Activated CD4-positive, alpha-beta T cell treated with anti-CD3 and anti-CD28 coated beads, Interleukin-2, amount 50 U/mL, for 48 hours (primary cell): ENCODE data around the gene NHEJ1.

Source experiments
- DNase-seq, 2 experiments: peaks; one replicate each; pipeline ENCODE4 v3.0.0-alpha.2; 2020

NHEJ1 gene

DNA sequence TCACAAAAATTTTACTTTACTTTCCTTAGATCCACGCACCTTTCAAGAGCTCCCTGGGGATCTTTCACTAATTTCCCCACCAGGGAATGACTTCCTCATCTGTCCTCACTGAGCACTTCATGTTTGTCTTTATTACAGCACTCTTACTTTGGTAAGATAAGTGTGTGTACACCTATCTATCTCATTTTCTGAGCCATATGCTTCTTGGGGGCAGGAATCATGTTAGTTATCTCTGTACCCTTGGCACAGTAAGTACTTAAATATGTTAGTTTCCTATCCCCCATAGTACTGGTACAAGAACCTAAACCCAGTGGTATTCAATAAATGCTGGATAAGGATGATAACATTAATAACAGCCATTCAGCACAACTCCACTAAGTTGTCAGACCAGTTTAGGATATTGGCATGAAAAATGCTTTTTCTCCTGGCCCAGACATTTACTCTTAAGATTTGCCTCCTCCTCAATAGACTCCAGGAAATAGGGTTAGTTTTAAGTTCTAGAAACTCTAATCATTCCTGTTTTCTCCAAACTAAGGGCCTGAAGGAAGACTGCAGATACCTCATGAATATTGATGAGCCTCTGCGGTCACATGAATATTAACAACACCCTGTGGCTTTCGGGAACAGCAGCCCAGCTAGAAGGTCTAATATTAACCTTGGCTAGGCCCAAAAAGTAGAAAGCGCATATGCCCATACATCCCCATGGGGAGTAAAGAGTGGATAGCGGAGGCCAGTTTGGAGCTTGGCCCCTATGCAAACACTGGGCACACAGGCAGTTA lies 38.2 kb downstream of the NHEJ1 start:
- no peak for DNase-seq

DNA sequence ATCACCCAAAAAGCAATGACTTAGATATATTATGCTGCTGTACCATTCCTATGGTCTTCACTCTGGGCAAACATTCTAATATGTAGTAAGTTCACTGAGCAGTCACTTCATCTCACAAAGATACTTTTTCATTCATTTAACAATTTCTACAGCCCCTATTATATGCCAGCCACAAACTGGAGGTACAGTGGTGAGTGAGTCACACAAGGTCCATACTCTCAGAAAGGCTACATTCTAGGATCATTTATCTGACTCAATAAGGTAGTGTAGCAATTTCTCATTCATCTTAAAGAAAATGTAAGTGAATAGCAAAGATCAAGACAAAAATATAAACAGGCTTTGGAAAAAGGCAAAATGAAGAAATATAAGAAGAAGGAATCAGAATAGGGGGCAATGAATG lies 40.5 kb downstream of the NHEJ1 start:
- no peak for DNase-seq

DNA sequence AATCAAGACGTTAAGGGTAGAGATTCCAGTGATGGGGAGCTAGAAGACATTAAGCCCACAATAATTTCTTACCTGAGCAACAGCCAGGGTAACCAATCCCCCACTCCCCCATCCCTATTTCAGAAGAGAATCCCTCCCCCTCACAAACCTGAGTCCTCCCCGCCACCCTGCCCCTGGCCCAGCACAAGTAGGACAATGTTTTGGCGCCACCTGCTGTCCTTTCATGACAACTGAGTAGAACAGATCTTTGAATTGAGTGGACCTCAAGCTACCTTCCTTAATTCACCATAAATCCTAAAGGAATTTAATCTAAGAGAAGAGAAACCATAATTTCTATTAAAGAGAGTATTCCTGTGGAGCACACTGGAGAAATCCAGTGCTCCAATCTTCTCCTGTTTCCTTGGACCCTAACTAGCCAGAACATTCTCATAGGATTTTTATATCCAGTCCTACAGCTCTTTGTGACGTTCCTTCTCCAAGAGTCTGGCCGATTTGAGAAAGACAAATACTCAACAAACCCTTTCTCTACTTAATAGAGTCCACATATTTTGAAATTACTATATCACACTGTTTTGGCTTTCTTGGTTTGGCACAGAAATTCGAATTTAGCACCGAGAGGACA lies 41.1 kb downstream of the NHEJ1 start:
- DNase-seq, result peak; percentile 72 to 79

DNA sequence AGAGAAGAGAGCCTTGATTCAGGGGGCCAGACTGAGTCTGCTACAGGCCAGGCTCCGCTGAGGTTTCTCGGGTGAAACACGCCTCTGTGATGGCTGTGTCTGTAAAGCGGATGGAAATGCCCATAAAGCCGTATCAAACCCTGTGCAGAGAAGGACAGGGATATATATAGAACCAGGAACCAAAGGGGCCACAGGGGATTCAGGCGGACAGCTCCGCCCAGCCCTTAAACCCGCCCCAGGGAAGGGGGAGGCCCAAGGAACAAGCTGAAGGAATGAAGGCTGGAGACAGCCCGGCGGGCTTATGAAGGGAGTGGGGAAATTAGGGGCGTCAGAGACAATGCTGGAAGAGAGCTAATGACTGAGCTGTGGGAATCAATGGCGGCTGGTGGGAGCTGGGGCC lies 42.1 kb downstream of the NHEJ1 start:
- no peak for DNase-seq

DNA sequence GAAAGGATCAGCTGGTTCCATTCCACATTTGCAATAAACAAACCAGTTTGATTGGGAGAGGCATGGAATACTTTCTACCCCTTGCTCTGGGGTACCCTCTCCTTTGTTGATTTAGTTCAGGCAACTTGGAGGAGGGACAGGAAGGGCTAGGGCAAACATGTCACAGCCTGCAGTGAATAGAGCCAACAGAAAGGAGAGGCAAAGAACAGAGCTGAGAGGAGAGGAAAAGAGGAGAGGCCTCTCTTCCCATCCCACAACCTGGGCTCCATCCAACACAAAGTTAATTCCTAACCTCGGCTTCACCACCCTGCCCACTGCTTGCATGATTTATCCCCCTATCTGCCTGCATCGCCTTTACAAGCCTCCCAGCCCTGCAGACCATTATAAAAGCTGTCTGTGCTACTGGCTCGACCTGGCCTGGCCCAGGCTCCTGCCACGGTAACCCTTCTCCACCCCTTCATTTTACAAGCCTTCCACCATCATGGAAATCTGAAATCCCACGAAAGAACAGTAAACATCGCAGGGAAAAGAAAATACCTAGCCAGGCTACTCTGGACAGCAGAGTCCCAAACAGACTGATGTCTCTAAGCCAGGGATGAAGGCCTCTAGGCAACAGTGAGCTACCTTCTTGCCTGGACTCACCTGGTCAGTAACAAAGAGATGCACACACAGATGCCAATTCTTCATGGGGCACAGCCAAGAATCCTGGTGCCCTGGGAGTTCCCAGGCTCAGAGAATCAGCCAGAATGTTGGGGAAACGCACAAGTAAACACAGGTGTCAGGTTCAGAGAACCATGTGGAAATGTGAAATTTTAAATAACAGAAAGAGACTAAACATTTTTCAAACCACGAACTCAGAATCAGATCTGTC lies 43.6 kb downstream of the NHEJ1 start:
- DNase-seq, result no peak

DNA sequence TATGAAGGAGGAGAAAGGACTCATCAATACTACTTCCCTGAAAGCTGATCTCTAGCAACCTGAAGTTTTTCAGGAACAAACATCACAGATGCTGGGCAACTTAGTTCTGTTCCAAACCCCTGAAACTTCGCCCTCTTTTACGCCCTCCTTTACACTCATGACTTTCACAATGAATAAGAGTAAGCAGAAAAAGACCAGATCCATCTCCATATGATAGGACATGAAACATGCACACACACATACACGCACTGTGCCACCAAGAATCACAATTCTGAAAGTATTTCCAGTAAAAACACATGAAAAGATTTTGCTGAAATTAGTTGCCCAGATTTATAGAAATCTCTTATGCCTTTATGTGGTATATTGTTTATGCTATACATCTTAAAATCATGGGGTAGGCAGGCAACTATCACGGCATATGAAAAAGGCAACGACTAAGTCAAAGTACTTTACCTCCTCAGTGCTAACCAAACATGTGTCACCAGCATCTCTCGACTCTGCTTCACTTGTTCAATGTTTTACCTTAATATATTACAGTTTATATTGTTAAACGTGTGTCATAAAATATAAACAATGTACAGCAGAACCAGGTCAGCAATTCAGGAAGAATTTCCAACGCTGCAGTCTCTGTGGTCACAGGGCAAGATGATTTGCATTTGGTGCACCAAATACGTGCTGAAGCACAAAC lies 47.8 kb downstream of the NHEJ1 start:
- DNase-seq, result no peak

DNA sequence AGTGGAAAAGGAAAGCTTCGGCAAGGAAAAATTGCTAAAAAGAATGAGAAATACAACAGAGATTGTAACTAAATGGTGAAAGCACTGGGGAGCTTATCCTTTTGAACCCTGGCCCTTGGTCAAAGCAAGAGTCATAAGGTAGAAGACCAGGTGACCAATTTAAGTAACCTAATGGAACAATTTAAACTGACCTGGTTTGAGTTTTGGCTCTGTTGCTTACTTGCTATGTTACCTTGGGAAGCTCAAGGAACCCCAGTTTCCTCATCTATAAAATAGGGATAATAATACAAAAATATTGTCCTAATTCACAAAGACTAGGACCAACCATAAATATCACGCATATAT lies 48.6 kb downstream of the NHEJ1 start:
- no peak for DNase-seq

DNA sequence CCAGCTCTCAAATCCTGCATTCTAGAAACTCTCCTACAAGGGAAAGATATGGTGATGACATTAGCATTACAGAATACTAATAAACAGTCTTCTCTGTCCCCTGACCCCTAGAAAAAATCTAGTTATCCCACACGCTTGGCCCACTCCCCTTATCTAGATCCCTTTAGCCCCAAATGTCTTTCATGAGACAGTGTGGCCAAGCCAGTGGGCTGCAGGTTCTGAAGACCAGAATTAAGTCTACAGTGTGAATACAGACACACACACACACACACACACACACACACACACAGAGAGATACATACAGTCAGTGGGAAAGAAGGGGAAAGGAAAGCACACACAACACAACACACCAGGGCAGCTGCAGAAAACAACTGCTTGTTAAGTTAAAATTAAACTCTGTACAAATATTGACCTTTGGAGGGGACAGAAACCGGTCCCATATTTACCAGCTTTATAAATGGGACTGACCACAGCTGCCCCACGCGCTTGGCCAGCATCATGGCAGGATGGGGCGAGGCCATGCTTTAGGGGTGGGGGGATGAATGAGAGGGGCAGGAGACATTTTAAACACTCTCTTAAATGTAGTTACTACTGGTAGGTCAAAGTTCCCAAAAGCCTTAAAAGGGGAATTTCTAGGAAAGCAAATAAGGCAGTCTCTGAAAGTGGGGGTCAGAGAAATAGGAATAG lies 49.1 kb downstream of the NHEJ1 start:
- DNase-seq, result no peak

DNA sequence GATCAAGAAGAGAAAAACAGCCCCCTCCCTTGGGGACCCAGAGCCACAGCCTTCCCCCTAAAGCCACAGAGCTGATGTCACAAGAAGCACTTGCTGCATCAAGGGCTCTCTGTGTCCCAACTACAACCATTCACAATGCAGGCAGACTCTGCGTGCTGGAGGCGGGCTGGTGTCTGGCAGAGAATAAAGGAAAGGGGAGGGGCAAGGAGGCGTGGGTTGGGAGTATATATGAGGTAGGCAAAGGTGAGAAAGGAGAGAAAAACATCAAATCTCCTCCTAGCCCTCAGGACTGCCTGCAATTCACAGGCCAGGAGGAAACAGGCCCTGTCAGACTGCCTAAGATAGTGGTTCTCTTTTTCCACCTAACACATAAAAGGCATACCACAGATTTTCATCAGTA lies 51.1 kb downstream of the NHEJ1 start:
- DNase-seq, result peak; percentile 54 to 65

DNA sequence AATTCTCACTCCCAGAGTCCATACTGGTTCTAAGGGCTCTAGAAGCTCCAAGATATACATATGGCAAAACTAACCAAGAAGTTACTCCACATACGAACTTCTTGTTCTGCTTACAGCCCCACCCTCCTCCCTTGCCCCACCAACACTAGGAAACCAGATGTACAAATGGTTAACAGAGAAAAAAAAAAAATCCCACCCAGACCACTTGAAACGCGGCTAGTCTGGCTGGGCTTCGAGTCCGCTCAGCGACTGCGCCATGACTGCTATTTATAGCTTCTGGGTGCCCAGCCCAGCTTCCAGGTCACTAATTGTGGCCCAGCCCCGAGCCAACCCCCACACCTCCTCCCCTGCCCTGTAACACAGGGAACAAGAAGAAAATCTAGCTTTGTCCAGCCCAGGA lies 52.9 kb downstream of the NHEJ1 start:
- no peak for DNase-seq

DNA sequence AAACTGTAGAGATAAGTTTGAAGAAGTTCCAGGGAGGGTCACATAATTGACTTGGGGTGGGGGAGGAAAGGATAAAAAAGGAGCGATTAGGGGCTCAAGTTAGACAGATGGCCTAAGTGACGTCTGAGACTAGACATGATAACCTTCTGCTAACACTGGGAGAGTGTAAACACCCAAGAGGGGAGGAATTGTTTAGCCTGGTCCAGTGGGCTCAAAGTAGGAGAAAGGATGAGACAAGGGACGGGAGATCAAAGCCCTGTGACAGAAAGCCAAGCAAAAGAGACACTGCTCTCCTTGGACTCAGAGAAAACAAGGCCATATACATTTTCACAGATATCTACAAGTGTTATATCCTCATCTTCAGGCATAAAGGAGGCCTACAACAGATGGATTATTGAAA lies 54.4 kb downstream of the NHEJ1 start:
- DNase-seq, result no peak

DNA sequence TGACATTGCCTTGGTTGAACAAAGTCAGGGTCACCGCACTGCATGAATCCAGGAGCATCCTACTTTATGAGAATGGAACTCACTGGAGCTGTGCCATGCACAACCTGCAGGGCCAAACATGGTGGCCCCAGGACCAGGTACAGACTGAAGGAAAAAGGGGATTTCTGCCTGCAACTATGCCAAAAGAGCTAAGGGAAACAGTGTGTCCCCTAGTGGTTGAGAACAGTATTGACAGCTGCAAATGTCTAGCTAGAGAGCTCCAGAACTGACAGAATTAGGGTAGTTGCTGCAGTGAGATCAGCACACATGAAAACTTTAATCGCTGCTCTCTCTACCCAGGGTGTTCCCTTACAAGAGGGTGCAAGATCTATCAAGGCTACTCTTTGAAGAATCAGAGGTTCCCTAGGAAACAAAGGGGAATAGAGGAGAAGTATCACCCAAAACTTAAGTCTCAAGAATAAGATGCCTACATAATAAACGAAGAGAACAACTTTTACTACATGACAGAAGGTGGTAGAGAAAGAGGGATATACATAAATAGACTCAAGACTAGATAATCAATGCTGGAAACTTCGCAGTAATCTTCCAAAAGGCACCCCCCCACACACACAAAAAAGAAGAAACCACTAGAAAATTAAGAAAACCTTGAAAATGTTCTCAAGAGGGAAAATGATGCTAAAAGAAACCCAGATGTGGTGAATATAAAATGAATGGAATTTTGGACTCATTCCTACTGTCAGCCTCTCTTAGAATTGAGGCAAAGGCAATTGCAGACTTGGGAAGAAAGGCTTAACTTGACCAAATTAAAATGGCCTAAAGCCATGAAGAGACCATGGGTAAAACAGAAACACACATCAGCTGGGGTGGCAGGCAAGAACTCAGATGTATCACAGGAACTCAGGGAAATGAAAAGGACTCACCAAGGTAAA lies 56.2 kb downstream of the NHEJ1 start:
- no peak for DNase-seq

DNA sequence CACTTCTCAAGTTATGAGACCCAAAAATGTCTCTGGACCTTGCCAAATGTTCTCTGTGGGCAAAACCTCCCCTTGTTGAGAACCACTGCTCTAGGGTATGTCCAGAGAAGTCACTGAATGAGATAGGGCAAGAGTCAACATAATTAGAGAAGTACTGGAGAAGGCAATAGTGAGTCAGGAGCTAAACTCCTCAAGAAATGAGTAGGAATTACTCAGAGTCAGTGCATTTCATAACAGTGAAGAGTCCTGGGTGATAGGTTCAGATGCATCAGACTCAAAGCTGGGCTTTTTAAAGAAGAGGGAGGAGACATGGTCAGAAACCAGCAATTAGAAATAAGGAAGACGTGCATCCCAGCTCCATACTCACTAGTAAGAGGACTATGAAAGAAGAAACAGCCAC lies 61.3 kb downstream of the NHEJ1 start:
- DNase-seq, result no peak

DNA sequence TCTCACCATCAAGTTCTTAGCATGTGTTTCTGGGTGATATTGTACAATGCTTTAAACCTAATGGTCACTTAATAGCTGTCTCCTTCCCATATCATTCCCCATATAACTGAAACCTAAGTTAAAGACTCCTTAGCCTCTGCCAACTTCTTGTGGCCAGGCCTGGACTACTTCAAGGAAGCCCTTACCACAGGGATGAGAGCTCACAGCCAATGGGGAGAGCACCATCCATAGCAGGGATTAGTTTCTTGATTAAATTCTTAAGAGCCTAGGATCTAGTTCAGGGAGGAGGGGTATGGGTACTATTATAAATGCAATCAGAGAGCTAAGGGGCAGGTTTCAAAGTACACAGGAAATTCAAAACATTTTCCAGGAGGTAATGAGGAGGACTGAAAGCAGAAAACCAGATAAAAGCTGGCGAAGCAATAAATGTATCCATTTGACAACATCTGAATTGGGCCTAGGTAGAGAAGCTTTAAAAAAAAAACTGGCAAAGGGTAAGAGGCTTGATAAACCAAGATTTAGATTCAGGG lies 65.1 kb downstream of the NHEJ1 start:
- no peak for DNase-seq

DNA sequence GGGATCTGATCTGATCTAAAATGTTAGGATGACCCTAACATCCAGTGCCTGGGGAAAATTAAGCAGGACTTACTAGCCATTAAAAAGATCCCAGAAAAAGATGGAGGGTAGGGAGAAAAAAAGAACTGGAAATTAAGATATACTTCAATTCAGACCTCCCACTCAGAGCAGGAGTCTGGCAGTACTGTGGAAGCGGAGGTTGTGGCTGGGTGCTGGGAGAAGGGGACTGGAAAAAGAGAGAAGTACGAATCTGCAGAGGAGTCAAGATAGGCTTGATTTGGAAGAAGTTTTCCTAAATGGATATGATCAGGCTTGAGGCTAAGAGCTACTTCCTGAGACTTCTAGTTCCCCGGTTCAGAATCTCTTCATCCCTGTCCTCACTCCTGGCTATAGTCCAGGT lies 66.4 kb downstream of the NHEJ1 start:
- DNase-seq, result no peak

DNA sequence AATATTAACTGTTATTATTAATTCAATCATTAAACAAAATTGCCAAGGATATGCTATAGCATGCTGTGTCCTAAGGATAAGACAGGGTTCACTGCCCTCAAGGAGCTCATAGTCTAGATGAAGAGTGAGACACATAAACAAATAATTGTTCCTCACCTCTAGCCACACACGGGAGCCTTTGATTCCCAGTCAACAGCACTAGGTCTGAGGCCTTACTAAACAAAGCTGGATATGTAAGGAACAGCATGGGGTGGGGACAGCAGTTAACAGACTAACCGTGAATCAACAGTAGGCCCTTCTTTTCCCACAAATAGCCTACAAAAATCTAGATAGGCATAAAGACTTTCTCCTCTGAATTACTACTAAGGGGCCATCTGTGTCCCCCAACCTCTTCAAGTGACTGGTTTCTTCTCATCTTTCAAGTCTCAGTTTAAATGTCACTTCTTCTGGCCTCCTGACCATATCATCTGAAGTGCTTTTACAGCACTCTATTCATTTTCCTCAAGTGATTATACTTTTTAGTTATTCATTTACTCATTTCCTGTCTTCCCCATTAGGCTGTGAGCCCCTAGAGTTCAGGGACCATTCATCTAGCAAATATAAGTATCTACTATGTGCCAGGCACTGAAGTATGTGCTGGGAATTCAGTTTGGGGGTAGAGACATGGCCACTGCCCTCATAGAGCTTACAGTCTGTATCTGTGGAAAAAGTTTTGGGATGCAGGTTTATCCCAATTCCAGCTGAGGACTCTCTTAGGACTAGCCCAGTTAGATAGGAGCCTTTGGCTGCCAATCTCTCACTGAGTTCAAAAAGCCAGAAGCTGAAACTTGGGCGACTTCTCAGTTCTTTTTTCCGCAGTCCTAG lies 69.9 kb downstream of the NHEJ1 start:
- DNase-seq, result no peak

DNA sequence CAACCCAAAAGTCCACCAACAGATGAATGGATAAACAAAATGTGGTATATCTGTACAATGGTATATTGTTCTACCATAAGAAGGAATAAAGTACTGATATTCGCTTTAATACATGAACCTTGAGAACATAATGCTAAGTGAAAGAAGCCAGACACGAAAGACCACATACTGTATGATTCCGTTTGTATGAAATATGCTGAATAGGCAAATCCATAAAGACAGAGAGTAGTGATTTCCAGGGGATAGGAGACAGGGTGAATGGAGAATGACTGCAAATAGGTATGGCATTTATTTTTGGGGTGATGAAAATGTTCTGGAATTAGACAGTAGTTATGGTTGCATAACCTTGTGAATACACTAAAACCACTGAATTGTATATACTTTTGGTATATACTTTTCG lies 71.3 kb downstream of the NHEJ1 start:
- no peak for DNase-seq

DNA sequence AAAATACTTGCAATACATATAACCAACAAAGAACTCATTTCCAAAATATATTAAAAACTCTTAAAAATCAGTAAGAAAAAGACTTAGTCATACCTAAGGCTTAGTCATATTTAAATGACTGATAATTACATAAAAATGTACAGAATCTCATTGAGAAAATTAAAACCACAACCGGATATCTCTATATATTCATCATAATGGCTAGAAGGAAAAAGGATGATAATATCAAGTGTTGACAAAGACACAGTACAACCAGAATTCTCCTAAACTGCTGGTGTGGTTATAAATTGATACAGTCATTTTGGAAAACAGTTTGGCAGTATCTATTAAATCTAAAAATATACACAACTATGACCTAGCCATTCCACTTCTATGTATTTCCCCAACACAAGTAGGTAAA lies 72.8 kb downstream of the NHEJ1 start:
- DNase-seq, result no peak

DNA sequence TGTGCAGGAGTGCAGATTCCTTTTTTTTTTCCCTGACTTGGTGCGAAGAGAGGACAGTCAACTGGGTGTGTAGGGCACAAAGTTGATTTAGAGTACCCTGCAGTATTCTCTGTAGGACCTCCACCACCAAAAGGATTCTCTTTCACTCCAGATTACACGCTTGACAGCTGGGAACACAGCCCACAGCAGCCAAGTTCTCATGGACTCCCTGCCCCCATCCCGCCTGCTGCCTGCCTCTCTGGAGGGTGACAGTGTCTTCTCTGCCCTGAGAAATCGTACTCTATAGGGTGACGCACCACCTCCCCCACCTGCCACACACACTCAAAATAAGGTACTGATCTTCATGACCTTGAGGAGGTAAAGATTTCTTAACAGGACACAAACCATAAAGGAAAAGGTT lies 73.3 kb downstream of the NHEJ1 start:
- DNase-seq, result no peak

DNA sequence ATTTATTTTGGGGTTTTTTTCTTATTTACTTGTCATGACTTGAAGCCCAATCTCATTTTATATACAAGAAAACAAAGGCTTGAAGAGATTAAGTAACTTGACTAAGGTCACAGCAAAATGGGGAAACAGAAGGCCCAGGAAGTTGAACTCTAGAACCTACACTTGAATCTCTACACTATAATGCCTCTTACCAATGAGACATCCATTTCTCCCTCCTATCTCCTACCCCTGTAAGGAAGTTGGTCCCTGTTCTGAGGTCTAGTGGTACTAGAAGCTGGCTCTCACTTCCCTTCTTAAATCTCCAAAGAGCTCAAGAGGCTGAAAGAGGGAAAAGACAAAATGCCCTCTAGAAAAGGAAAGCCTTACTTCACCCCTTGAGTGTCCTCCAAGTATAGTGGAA lies 74.4 kb downstream of the NHEJ1 start:
- no peak for DNase-seq
